GM12864 (cell line): ENCODE data around the gene MAD1L1.

ENCODE experiments used
- DNase-seq: peaks from one replicate; pipeline ENCODE4 v3.0.0-alpha.2; 2011; ENCODE audit warnings: low read depth
- H3K4me3 ChIP-seq: 2 replicates; pipeline ENCODE4 v1.5.1; 2011; ENCODE audit warnings: mild to moderate bottlenecking, low read depth, low read length, control low read depth
- CTCF ChIP-seq: IDR thresholded peaks from 2 replicates; pipeline ENCODE4 v1.5.1; 2011; ENCODE audit warnings: low read depth, mild to moderate bottlenecking, moderate library complexity, low read length, control low read depth, inconsistent platforms; ENCODE audit errors: missing control alignments

MAD1L1 gene

DNA sequence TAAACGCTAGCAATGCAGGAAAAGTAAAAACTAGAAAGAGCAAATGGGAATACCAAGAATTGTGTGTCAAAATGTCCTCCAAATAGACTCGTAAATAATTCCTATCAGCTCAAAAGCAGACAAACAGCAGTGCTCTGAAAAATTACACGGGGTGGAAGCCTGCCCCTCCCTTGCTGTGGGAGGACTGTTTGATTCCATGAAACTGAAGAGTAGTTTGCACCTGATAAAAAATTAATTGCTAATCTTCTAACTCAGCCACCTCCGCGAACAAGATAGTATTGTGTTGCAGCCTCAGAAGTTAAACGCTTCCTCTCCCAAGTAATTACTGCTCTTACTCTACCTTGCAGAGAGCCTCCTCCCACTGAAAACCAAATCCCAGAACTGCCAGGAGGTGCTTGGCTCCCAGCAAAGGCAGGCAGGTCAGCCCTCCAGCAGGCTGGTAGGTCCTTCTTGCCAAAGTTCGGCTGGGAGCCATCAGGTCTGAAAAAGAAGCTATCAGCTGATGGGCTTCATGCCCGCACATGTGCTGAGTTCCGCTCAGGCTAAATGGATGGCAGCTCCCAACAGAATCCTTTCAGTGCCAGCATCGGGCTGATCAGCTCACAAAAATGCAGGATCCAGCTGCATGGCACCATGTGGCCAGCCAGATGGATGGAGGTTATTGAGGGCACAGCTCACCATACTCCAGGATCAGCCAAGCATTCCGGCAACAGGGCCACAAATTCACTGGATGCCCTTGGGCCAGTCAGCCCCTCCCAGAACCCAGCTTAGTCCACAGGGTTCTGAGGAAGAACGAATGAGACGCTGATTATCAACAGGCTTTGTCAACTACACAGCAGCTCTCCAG lies 37.1 kb downstream of the MAD1L1 start:
- no peak for TF ChIP-seq CTCF
- DNase-seq = no peak
- no peak overlapping the region for H3K4me3 ChIP-seq

- no peak for TF ChIP-seq CTCF
- DNase-seq = no peak
- no peak overlapping the region for H3K4me3 ChIP-seq
Observed at GRCh38 chr7:2193575-2194305, 39.0 kb downstream of the MAD1L1 start.

DNA sequence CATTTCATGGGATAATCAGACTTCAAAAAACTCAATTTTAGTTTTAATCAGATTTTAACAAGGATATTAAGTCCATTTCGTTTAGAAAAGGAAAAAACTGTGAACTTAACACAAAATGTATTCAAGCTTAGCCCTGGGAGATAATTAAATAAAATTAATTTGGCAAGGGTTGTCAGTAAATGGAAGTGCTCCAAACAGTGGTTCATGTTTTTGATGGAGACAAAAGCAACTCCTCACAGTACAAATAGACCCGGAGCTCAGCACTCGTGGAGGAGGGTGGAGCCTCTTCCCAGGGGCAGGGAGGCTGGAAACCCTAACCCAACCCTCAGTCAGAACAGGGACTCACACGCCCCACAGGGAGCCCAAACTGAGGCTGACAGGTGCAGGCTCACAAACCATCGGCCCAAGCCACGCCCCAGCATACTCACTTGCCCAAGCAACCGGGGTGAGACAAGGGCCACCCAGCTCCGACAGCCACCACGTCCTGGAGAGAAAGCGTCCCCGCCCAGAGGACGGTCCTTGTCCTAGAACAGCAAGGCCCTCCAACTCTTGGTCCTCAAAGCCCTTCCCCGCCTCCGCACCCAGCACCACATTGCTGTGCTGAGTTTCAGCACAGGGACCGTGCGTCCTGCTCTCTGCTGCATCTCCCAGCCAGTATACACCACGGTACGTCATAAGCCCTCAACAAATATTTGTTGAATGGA lies 39.8 kb downstream of the MAD1L1 start:
- no peak for DNase-seq

DNA sequence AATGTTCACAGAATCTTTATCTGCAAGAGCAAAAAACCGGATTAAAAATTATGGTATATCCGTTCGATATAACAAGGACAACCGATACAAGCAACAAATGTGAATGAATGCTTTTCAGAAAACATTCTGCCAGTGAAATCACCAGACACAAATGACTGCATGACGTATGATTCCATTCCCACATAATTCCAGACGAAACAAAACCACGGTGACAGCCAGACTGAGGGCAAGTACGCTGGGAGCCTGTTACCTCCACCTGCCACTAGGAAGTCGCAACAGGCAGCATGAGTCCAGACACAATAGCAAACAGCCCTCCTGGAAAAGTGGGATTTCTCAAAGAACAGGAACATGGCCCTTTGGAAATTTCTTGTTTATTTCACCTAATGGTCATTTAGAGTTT lies 41.7 kb downstream of the MAD1L1 start:
- no peak overlapping the region for H3K4me3 ChIP-seq
- no peak for TF ChIP-seq CTCF
- DNase-seq = no peak

More for the DNA sequence above, 39.8 kb downstream of the MAD1L1 start:
- no peak for TF ChIP-seq CTCF
- H3K4me3 ChIP-seq = no peak overlapping the region

GRCh38 chr7:2190531-2190930 lies 42.2 kb downstream of the MAD1L1 start:
- TF ChIP-seq CTCF = no peak
- no peak for DNase-seq
- H3K4me3 ChIP-seq = no peak overlapping the region

DNA sequence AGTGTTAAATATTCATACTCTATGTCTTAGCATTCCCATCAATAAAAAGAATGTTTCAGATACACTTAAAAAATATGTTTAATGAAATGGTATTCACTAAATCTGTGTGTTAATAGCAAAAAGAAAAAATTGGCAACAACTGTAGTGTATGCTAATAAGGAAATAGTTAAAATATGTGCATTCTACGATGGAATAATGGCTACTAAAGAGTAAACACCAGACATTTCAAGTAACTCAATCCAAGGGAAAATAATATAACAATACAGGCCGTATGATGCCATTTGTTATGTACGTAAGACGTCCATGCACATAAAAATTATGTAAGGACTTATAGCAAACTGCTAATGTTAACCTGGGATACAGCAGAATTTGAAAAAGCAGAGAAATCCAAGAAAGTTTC lies 46.6 kb downstream of the MAD1L1 start:
- no peak for DNase-seq
- no peak overlapping the region for H3K4me3 ChIP-seq
- TF ChIP-seq CTCF = no peak
